HPDE6-E6E7 (cell line): ENCODE data around the gene RFX2.
"Not testable (repeated sequence)": the region's sequence is repeated elsewhere in the genome, so short reads cannot be mapped to it uniquely, and the experiment has no call there.

Source experiments
- DNase-seq: peaks from one replicate; pipeline ENCODE4 v3.0.0; 2011; ENCODE audit warnings: missing footprints; ENCODE audit errors: extremely low spot score

Gene RFX2

DNA sequence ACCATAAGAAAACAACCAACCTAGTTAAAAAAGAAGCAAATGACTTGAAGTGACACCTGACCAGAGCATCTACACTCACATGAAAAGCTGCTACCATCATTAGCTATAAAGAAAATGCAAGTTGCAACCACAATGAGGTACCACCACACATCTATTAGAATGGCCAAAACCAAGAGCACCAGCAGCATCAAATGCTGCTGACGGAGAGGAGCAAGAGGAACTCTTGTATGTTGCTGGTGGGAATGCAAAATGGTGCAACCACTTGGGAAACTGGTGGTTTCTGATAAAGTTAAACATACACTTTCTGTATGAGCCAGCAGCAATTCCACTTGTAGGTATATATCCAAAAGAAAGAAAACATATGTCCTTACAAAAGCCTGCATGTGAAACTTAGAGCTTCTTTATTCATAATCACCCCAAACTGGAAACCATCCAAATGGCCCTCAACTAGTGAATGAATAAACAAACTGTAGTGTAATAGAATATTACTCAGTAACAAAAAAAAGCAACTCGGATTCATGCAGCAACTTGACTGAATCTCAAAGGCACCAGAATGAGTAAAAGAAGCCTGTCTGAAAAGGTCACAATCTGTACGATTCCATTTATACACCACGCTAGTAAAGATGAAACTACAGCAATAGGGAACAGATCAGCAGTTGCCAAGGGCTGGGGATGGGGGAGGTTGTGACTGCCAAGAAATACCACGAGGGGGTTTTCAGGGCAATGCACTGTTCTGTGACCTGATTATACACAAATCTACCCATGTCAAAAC is 71.5 kb downstream of the RFX2 start:
- DNase-seq = no peak

DNA sequence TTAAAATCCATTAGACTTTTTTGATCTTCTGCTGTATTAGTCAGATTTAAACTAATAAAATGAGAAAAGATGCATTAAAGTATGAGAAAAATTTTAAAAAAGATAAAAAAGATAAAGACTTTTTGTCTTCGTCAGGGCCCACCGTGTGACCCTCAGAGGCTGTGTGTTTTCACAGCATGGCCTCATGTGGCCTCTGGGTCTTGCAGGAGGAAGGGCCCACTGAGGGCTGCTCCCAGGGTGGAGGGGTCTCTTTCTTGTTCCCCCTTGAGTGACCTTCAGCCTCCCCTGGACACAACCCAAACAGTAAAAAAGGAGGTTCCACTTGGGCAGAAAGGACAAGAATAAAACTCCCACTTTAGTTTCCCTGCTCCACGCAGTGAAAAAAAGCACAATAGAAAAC is 75.3 kb downstream of the RFX2 start:
- no peak for DNase-seq

DNA sequence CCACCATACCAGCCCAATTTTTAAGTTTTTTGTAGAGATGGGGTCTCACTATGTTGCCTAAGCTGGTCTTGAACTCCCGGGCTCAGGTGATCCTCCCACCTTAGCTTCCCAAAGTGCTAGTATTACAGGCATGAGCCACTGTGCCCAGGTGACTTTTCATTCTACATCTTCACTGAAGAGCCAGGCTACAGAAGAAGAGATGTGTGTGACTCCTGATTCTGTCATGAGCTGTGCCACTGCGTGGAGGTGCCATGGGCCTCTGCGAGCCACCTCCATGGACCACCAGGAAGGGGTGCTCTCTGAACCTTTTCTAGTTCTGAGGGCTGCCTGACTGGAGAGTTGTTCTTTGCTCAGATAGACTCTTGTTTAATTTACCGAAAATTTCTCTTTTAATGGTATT is 75.8 kb downstream of the RFX2 start:
- DNase-seq = no peak

DNA sequence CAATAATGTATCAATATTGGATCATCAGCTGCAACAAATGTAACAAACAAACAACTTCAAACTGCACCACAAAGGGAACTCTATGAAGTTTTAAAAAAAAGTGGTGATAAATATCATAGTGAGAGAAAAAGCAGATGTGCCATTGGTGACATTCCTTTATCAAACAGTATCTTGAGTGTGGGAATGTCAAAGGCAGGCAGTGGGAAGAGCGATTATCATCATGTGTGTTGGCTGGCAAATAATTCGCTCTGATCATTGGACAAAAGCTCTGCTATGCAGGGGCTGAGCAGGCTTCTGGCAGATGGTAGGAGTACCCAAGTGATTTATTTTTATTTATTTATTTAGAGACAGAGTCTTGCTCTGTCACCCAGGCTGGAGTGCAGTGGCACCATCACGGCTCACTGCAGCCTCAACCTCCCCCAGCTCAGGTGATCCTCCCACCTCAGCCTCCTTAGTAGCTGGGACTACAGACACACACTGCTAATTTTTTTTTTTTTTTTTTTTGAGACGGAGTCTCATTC is 76.5 kb downstream of the RFX2 start:
- no peak for DNase-seq

DNA sequence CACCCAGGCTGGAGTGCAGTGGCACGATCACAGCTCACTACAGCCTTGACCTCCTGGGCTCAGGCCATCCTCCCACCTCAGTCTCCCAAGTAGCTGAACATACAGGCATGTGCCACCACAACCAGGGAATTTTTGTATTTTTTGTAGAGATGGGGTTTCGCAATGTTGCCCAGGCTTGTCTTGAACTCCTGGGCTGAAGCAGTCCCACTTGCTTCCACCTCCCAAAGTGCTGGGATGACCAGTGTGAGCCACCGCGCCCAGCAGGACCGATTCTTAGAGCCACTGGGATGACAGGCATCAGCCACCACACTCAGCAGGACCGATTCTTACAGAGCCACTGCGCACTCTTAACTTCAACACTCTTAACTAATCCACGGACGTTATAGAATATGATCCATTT is 77.5 kb downstream of the RFX2 start:
- no peak for DNase-seq

DNA sequence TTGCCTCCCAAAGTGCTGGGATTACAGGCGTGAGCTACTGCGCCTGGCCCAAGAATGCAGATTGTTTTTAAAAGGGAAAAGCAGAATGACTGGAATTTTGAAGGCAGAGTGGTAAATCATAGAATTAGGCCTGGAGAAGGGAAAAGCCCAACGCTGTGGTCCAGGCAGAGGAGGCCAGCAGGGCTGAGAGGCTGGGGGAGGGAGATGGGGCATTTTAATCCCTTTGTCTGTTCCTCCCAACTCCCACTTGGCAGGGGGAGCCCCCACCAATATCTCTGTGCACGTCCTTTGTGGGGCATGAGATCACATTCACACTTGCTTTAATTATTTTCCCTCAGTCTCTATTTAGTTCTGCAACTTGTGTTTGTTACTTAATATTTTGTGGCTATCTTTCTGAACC is 77.9 kb downstream of the RFX2 start:
- DNase-seq = no peak

DNA sequence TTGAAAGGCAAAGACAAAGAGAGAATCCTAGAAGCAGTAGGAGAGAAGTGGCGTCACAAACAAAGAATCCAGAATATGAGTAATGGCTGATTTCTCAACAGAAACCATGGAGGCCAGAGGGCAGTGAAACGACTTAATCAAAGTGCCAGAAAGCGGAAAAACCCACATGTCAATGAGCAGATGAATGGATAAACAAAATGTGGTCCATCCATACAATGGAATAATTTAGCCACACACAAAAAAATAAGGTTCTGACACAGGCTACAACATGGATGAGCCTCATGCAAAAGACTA is 80.1 kb downstream of the RFX2 start:
- no peak for DNase-seq

DNA sequence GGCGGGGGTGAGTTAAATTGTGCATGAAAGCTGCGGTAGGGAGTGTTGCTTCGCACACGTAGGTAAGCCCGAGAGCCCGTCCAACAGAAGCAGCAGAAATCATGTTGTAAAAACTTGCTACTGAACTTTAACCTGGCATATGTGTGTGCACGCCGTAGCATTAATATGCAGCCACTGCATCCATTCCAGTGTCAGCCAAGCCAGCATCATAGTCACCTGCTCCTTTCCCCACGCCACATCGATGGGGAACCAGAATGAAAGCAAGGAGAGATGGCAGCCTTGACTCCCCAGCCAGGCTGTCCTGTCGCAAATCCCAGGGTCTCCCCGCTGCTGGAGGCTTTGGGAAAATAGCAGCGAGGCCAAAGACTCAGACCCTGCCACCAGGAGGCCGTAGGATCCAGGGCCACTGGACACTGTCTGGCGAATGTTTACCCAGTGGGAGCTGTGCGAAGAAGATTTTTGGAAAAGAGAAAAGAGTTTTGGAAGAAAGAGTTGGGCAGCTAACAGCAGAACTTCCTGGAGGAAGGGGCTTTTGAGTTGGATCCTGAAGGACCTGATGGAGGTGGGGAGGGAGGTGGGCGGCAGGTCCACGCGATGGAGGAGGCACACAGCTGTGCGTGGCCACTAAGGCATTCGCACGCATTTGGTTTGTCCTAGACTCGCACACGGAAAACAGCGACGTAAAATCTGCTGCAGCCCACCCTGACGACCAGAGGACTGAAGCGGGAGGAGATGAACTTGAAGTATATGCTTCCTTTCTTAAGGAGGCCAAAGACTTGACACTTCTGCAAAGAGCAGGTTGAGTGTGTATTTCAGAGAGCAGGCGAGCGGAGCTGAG is 83.7 kb downstream of the RFX2 start:
- no peak for DNase-seq

DNA sequence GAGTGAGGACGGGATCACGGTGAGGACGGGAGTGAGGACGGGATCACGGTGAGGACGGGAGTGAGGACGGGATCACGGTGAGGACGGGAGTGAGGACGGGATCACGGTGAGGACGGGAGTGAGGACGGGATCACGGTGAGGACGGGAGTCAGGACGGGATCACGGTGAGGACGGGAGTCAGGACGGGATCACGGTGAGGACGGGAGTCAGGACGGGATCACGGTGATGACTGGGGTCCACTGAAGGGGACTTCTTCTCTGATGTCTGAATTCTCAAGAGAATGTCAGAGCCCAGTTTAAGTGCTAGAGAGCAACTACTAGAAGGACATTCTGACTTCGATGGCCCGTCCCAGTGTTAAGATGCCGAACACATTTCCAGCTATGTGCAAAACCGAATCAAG is 85.5 kb downstream of the RFX2 start:
- not testable (repeated sequence) for DNase-seq

DNA sequence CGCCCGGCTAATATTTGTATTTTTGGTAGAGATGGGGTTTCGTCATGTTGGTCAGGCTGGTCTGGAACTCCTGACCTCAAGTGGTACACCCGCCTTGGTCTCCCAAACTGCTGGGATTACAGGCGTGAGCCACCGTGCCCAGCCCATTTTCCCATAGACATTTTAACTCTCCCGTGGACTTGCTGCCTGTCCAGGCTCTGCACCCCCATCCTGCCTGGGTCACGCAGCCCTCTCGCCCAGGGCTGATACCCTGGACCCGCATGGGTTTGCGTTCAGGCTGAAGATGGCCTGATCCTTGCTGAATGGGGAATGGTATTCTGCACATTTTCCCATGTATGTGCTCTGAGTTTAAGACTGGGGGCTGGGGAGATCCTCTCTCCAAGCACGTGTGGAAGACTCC is 86.4 kb downstream of the RFX2 start:
- no peak for DNase-seq

DNA sequence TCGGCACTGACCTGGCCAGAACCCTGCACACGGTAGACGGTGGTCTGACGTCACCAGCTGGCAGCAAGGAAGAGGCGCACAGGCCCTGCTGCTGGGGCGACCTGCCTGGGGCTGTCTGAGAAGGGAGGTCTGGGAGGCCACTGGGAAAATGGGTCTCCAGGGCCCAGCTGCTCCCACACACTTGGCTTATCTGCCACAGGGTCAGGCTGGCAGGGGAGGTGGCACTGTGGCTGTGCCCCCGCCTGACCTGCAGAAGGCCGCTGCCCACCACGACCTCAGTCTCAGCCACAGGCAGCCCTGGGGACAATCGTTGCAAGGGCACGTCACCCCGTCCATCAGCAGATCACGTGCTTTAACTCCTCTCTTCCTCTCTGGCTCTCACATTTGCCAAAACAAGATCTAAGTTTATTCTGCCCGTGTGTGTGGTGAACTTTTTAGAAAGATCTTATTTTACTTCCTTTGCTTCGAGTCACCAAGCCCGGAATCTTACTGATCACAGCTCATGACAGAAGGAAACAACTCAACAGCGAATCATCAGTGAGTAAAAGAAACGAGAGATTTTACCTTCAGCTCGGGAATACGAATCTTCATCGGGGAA is 87.1 kb downstream of the RFX2 start:
- DNase-seq = no peak

DNA sequence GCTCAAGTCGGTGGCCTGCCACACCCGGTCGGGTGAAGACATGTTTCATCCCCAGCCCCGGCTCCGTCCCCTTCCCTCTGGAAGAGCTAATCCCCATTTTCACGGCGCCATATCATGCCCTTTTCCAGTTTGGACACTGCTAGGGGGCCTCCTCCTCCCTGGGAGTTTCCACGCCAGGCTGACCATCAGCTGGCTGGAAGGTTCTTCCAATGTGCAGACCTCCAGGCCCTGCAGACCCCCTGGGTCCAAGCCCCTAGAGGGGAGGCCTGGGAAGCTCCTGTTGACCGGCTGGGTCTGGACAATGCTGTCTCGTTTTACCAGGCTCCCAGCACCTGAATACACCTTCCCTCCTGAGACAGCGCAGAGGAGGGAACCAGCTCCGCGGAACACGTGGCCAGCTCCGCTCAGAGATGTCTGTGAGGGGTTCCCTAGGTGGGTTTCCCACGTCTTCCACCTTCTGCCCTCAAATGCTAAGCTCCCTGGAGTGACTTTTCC is 87.7 kb downstream of the RFX2 start:
- DNase-seq = no peak

DNA sequence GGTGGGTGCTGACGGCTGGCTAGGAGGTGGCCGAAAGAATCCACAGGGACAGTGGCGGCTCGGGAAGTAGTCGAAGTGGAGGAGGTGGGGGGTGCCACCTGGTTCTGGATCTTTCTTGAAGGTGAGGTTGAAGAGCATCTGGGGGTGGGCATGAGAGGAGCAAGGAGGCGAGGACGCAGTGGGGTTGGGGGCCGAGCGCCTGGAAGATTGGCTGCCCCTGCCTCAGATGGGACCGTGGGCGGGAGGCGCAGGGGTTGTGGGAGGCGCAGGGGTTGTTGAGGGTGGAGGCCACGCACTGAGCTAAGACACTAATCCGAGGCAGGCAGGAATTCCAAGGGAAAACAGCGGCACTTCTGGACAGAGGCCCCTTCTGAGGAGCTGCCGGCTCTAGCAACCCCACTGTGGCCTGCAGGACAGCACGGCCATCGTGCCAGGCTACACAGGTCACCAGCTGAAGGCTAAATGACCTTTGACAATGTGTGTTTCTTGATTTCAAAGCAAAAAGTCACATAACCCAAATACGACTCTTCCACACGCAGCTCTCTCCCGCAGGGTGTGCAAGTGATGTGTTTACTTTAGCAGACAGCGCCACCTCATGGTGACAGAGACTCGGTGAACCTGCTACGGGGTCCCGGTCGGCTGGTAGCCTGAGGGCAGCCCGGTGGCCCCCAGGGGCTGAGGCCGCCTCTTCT is 88.3 kb downstream of the RFX2 start:
- no peak for DNase-seq

DNA sequence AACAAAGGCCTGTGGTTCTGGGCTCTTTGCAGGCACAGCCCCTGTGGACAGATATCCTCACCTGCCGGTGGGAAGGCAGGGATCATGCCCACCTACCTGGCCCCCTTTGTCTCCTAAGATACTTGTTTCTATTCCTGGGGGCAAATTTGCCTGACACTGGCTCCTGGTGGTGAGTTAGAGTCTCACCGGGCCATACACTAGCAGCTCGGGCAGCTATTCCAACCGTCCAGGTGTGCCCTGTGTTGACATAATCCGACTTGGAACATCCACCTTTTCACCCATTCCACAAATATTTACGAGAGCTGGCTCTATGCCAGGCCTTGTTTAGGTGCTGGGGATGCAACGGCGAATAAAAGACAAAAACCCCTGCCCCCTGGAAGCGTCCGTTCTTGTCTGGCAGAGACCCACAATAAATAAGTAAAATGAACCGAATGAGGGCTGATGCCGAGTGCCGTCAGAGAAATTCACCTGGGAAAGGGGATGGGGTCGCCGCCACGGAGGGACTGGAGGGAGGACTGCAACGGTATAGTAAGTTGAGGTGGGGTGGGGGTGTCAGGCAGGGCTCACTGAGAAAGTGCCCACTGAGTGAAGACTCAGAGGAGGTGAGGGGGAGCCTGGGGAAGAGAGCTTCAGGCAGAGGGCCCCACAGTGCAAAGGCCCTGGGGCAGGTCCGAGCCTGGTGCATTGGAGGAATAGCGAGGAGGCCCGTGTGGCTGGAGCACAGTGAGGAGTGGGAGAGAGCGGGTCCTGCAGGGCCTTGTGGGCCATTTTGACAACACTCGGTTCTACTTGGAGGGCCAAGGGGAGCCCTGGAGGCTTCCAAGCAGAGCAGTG is 89.1 kb downstream of the RFX2 start:
- DNase-seq = no peak

DNA sequence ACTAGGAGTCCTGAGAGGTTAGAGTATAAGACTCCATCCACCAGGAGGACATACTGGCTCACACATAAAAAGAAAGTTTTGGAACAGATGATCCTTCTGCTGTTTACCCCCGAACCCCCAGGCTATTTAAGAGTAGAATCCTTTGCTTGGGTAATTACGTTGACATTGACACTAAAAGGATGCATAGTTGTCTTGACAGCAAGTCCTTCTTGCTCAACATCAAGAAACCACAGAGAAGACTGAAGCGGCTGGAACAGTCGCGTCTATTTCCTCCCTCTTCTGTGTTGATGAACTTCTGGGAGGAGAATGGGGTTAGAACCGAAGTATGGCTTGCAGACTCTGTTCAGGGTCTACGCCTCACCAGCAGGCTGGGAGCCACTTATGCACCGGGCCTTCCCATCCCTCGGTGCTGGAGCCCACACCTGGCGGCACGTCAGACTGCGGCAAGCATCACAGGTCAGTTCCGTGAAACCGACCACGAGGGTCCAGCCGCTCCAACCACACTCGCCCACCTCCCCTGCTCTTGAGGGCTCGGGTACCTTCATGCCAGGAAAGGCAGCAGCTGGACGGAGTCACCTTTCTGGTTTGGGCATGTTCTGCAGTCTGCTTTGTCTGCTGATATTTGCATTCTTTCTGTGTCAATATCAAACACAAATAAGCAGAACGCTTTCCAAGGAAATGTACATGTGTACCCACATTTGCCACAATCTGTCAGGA is 90.0 kb downstream of the RFX2 start:
- DNase-seq = no peak

DNA sequence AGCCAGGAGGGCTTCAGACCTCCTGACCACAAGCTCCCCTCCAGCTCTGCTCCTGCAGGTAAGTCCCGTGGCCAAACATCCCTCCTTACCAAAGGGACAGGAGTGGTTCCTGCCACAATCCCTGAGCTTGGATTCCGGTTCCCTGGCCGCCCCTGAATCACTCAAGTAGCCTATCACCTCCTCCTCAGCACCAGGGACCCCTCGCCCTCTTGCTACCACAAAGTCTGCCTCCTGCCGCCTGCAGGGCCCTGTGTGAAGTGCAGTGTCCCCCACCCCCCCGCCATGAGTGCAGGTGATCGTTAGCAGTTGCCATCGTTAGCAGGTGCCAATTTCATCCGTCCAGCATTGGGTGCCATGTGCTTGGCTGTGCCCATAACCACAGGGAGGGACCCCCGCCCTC is 91.5 kb downstream of the RFX2 start:
- DNase-seq = no peak

DNA sequence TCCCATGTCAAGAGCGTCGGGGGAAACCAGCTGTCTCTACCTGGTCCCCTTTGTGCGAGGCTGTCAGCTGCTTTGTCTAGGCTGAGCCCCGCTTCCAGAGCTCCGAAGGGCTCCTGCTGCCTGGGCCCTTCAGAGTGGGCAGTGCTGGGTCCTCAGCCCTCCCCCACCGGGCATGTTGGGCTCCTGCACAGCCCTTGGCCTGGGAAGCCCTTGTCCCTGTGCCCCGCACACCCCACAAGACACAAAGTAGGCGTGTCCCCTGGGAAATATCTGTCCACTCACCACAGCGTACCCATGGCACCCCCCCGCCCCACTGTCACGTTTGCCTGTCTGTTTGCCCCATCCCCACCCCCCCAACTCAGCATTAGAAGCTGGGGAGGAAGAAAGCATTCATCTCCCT is 92.7 kb downstream of the RFX2 start:
- no peak for DNase-seq

DNA sequence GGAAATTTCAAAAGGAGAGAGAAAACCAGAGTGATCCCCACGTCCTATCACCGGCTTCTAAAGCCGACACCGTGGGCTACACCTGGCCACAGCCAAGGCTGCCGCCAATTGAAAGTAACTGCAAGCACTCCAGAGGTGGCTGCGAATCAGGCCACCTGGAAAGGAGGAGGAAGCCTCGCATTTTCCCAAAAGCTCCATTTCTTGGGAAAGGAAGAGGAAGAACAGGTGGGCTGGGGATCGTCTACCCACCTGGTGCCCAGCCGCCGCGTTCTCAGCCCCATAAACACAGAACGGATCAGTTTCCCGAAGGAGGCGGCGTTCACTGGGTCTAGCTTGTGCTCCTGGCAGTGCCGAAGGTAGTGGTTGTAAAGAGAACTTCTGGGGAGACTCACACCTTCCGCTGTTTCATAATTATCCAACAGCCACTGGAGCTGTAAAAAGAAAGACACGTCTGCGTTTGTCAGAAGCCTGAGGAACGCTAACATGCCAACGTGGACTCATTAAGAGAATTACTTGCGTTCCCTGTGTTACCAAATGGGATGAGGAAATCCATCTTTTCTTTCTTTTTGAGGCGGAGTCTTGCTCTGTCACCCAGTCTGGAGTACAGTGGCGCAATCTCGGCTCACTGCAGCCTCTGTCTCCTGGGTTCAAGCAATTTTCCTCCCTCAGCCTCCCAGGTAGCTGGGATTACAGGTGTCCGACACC is 94.3 kb downstream of the RFX2 start:
- no peak for DNase-seq

DNA sequence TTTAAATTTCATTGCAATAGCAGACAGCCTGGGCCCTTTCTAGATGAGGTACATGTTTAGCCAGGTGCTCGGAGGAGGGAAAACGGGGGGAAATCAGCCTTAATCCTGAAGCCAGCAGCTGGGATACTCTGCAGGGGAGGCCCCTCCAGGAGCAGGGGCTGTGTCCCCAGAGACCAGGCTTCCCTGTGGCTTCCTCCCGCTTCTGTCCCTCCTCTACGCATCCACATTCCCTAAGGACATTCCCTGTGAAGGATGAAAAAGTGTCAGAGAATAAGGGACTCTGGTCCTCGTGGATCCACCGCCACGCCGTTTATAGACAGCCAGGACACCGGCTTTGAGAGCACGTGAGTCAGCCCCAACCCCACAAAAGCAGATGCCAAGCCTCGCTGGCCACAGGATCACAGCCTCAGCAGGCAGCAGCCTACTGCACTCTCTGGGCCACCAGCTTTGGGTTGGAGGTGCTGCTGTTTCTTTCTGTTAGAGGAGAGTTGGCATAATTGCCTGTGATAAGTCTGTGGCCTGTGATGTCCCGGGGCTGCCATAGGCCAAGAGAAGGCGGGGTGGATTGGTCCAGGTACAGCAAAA is 95.7 kb downstream of the RFX2 start:
- DNase-seq = no peak
